A172 (cell line): Measurements from ENCODE around the gene STK32C. TPM values are rescaled to one million over a fixed set of nuclear protein-coding genes. Genes with fewer than 3 reads are reported as not detected.
"Not testable (repeated sequence)": the region's sequence is repeated elsewhere in the genome, so short reads cannot be mapped to it uniquely, and the experiment has no call there.

Source experiments
- DNase-seq: peaks from one replicate; pipeline ENCODE4 v3.0.0-alpha.2; 2015; ENCODE audit warnings: low spot score
- total RNA-seq: library from RNA; depleted of rRNA; stranded (reverse); fragments of >200 nt; shearing (Covaris generic); gene quantifications from 2 replicates; pipeline ENCODE4 v1.2.3, GENCODE V29; 2014

STK32C gene
- total RNA-seq, 1 experiment from 2014 or later: 23.0 TPM

DNA sequence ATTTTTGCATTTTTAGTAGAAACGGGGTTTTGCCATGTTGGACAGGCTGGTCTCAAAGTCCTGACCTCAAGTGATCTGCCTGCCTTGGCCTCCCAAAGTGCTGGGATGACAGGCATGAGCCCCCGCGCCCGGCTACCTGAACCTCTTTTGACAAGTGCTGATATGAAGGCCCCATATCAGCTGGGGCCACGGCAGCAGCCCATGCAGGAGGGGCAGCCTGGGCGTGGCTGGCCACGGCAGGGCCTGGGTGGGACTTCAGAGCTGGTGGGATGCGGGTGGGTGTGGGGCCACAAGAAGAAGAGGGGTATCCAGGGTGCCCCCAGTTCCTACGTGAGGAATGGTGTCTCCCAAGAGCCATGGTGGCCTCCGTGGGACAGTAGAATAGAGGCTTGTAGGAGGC lies 31.1 kb upstream of the STK32C start:
- DNase-seq: no peak

DNA sequence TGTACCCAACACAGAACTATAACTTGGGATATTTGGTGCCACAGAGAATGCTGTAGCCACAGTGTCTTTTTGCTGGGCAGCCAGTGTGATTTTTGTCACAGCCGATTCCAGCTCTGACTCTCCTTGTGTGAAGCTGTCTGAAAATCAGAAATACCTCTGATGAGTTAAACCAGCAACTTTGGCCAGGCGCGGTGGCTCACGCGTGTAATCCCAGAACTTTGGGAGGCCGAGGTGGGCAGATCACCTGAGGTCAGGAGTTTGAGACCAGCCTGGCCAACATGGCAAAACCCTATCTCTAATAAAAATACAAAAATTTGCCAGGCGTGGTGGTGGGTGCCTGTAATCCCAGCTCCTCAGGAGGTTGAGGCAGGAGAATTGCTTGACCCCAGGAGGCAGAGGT lies 30.1 kb upstream of the STK32C start:
- not testable (repeated sequence) for DNase-seq

- DNase-seq: no peak
These were observed 29.2 kb upstream of the STK32C start for GRCh38 chr10:132336919-132337407.

DNA sequence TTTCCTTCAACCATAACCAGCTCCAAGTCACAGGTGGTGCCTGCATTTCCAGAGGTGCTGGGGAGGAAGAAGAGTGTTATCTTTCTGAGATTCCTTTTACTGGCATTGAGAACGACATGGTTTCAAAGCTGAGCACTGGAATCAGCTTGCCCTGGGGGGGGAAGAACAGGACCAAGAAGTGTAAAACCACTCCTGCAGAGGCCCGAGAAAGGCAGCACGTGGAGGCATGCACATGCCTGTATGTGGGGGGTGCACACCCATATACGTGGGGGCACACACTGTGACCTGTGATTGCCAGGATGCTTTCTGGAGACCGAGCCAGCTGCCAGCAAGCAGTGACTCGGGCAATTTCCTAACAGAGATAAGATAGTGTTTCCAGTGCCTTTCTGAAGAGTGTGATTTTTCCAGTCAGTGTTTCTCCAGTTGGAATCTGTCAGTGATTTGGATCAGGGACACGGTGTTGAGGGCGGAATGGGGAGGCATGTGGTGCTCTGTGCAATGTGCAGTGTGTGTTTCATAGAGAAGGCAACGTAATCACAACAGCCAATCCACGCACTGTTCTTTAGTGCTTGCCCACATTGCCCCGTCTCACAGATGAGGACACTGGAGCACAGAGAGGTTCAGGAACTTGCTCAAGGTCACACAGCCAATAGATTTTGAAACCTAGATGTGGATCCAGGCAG lies 28.5 kb upstream of the STK32C start:
- DNase-seq: no peak

DNA sequence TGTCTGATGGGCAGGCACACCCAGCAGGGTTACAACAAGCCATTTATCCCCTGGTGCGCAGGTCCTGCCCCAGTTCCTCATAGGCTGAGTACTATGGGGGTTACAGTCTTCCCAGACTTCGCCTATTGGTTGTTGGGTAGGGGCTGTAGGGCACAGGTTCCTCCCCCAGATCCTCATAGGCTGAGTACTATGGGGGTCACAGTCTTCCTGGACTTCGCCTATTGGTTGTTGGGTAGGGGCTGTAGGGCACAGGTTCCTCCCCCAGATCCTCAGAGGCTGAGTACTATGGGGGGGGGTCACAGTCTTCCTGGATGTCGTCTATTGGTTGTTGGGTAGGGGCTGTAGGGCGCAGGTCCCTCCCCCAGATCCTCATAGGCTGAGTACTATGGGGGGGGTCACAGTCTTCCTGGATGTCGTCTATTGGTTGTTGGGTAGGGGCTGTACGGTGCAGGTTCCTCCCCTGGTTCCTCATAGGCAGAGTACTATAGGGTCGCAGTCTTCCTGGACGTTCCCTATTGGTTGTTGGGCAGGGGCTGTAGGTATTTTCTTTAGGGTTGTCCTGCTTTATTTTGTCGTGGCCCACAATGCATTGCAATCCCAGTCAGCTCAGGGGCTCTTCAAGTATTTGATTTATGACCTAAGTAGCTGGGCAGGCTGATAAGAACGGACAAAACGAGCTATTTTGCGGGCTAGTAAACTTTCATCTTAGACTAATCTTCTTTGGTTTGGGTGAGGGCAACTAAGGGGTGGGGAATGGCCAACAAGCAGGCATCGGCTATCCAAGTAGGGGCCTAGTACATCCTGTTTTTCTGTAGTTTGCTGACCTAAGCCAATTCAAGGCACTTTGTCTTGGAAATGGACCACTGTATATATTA lies 27.7 kb upstream of the STK32C start:
- peak; percentile 67 for DNase-seq

DNA sequence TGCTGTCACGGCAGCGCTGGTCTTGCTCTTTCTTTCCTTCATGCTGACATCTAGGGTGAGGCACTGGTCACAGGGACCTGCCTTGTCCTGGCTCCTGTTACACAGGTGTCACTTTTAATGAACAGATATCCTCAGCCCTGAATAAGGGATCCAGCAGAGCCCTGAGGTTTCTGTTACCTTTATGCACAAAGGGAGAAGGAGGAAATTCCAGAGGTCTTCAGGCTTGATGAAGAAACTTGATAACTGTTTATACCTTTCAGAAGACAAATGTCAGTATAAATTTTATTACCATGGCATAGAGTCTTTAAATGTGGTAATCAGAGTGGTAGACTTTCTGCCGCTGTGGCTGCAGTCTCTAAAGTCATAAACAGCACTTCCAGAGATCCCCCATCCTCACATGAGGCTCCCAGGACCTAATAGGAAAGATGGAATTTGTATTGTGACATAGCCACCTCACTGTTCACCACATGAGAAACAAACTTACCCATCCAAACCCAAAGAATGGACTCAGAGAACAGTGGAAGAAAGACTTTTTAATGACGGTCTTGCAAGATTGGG lies 27.0 kb upstream of the STK32C start:
- DNase-seq: no peak

DNA sequence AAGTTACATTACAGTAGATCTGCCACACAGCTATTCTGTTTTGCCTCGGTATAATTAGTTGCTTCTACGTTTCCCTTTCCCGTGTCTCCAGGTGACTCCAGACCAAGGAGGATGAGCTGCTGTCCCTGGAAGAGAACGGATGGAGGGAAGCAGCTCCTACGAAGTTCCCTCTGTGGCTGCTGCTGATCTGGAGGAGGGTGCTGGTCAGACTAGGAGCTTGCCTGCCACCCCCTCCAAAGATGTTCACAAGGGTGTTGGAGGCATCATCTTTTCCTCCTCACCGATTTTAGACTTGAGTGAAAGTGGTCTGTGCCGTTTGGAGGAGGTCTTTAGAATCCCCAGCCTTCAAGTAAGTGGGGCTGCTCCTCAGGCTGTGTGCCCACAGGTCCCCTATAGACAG lies 25.6 kb upstream of the STK32C start:
- DNase-seq: no peak

- no peak for DNase-seq
These were observed 24.6 kb upstream of the STK32C start for GRCh38 chr10:132332433-132332754.

- DNase-seq: peak; percentile 79
These were observed 24.1 kb upstream of the STK32C start, which contains the start of gene LRRC27 for GRCh38 chr10:132331601-132332432. Gene LRRC27 (plus strand): TSS chr10:132332193. CDS start chr10:132333525, 1,332 bp downstream.

- no peak for DNase-seq
These were observed 22.7 kb upstream of the STK32C start for GRCh38 chr10:132330486-132330833.

DNA sequence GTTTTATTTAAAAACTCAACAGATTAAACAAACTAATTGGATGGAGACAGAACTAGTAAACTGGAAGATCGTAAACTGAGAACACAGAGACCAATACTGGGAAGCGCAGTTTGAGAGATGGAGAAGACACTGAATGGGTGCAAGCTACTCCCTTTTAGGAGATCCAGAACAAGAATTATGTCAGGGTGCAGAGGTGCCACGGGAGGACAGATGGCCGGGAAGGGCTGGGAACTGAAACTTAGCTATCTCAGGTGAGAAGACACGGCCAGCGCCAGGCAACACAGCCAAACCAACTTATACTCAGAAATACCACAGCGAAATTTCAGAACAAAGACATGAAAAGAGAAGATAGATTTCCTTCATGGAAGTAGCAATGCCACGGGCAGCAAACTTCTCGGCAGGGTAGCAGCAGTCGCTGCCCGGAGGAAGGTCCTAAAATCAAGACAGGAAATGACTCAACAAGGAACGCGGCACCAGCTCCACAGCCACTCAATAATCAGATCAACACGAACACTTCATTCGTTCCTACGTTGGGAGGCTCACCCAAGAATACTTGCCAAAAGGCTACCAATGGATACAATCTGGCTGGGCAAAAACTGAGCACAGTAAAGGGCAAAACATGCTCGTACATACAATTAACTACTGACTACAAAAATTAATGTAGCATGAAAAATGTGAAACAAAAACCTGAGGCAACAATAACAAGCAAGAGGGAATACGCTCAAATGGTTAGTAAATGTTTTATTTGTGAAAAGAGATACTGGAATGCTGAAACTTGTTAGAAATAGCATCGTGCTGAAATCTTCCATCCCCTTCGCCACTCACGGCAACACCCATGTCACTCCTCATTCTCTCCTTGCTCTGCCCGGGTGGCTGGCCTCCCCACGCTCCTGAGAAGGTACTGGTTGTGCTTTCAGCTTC lies 22.1 kb upstream of the STK32C start:
- peak; percentile 71 for DNase-seq

GRCh38 chr10:132328738-132329137 lies 21.0 kb upstream of the STK32C start:
- DNase-seq: no peak

GRCh38 chr10:132328106-132328505 lies 20.4 kb upstream of the STK32C start:
- DNase-seq: no peak

DNA sequence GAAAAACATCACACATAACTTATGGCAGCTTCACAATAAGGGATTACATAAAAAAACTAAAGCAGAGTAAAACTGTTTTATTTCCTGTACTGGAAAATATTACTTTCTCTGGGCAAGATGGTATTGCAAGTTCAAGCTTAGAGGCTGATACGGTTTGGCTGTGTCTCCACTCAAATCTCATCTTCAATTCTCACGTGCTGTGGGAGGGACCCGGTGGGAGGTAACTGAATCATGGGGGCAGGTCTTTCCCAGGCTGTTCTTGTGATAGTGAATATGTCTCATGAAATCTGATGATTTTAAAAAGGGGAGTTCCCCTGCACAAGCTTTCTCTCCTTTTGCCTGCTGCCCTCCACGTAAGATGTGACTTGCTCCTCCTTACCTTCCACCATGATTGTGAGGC lies 19.2 kb upstream of the STK32C start:
- DNase-seq: peak; percentile 35

- DNase-seq: no peak
These were observed 18.7 kb upstream of the STK32C start for GRCh38 chr10:132326344-132326889.

- DNase-seq: no peak
These were observed 16.4 kb upstream of the STK32C start for GRCh38 chr10:132324186-132324585.

DNA sequence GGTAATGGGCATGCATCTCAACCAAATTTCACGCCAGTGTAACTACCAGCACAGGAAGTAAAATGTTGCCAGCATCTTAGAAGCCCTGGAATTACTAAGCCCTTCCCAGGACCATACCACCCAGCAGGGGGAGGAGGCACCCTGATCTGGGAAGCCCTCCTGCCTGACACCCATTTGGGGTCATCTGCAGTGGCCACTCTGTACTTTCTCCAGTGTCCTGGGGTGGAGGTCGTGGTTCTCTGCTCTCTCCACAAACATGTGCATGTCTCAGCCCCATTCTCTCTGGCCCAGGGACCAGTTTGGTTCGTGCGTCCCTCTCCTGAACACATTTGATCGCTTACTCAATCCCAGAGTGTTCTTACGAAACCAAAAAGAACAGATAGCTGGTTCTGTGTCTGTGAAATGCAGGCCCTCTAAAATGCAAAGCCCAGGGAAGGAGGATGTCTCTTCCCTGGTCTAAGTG lies 14.9 kb upstream of the STK32C start:
- no peak for DNase-seq

DNA sequence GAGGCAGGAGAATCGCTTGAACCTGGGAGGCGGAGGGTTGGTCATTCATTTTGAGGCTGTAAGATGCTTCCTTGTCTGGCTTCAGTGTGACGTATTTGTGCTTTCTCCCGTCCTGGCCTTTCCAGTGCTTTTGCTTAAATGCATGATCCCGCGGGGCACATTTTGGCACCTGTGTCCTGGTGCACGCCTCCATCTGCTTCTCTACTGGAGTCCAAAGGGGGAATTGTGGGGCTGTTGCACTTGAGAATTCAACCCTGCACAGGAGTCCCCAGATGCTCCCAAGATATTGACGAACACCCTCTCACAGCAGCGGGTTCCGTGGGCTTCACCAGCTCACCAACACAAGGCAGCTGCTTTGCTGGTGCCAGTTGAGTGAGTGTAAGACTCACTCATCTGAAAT lies 14.0 kb upstream of the STK32C start:
- DNase-seq: no peak

GRCh38 chr10:132320654-132321469 lies 13.1 kb upstream of the STK32C start:
- DNase-seq: no peak
